Measurements from ENCODE around the gene IGSF9.

The IGSF9 gene

DNA sequence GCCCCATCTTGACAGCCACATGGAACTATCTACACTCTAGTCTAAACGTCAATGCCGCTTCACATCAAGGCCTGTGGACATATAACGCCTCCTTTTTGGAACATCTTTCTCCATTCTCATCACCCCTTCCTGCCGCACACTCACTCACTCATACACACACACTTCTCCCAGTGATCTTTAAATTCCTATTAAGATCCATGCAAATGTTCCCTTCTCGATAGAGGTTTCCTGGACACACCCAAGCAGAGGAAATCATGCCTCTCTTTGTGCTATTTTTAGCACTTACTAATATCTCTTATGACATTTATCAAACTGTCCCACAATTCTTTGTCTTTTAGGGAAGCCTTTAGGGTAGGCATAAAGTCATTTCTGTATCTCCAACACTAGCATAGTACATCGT is 36.9 kb upstream of the IGSF9 start:
- H3K4me3 ChIP-seq (ENCODE audit: low read depth, low read length) = no peak overlapping the region
- TF ChIP-seq, protein P1, sequence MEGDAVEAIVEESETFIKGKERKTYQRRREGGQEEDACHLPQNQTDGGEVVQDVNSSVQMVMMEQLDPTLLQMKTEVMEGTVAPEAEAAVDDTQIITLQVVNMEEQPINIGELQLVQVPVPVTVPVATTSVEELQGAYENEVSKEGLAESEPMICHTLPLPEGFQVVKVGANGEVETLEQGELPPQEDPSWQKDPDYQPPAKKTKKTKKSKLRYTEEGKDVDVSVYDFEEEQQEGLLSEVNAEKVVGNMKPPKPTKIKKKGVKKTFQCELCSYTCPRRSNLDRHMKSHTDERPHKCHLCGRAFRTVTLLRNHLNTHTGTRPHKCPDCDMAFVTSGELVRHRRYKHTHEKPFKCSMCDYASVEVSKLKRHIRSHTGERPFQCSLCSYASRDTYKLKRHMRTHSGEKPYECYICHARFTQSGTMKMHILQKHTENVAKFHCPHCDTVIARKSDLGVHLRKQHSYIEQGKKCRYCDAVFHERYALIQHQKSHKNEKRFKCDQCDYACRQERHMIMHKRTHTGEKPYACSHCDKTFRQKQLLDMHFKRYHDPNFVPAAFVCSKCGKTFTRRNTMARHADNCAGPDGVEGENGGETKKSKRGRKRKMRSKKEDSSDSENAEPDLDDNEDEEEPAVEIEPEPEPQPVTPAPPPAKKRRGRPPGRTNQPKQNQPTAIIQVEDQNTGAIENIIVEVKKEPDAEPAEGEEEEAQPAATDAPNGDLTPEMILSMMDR (IDR thresholded peaks at IDR 0.05; ENCODE audit: insufficient read depth, low read depth, low read length, missing control alignments) = no peak
- no peak for DNase-seq (ENCODE audit: low read depth)

DNA sequence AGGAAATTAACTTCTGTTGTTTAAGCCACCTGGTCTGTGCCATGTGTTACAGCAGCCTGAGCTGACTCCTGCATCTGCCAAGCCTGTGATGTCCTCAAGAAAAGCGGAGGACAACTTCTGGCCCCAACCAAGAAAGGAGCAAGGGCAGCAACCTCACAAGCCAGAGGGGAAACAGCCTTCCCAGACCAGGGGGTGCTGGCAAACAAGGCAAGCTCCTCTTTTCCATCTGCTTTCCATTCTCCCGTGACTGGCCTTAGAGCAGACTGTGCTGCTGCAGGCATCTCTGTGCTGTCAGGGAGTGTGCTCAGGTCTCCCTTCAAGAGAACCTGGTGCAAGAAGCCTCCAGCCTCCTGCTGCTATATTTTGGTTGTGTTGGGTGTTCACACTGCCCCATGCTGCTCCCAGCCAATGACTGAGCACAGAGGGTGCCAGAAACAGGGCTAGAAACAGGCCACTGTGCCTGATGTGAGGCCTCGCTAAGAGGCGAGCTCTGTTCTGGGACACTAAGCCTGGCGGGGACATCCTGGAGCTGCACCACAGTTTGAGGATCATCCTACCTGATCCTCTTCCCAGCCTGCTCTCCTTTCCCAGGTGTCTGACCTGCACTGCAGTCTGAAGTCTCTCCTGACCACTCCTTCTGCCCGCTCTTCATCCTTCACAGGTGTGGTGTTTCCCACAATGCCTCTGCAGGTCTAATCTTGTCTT is 36.1 kb upstream of the IGSF9 start:
- TF ChIP-seq, protein P1 (IDR thresholded peaks at IDR 0.05; ENCODE audit: insufficient read depth, low read depth, low read length, missing control alignments) = no peak

DNA sequence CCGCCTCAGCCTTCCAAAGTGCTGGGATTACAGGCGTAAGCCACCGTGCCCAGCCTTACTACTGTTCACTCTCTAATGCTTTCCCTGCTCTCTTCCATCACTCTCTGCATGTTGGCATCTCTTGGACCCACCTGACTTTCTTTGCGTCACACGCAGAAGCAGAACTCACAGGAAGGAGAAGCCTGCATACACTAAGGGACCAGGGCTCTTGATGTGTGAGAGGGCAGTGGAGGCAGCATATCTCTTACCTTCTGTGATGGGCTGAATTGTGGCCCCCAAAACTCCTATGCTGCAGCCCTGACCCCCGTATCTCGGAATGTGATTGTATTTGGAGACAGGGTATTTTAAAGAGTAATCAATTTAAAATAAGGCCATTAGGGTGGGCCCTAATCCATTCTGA is 35.4 kb upstream of the IGSF9 start:
- no peak overlapping the region for H3K4me3 ChIP-seq (ENCODE audit: low read depth, low read length)
- DNase-seq (ENCODE audit: low read depth) = no peak
- TF ChIP-seq, protein P1 (IDR thresholded peaks at IDR 0.05; ENCODE audit: insufficient read depth, low read depth, low read length, missing control alignments) = no peak

More for the DNA sequence above, 36.1 kb upstream of the IGSF9 start:
- no peak overlapping the region for H3K4me3 ChIP-seq (ENCODE audit: low read depth, low read length)
- no peak for DNase-seq (ENCODE audit: low read depth)

DNA sequence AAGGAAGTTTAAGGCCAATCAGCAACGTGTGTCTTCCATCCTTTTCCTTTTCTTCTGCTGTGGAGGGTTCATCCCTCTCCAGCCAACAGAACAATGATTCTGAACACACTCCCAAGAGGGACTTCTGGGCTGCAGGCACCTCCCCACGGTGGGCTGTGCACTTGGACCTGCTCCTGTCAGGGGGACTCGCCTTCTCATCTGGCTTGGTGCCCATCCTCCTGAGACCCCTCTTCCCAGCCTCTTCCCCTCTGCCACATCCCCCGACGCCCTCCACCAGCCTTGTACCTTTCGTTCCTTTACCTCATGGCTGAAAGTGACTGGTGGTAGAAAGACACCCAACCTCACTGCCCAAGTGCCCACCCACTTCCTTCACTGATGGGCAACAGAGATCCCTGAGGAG is 34.7 kb upstream of the IGSF9 start:
- TF ChIP-seq, protein P1 (IDR thresholded peaks at IDR 0.05; ENCODE audit: insufficient read depth, low read depth, low read length, missing control alignments) = no peak
- DNase-seq (ENCODE audit: low read depth) = no peak
- no peak overlapping the region for H3K4me3 ChIP-seq (ENCODE audit: low read depth, low read length)

DNA sequence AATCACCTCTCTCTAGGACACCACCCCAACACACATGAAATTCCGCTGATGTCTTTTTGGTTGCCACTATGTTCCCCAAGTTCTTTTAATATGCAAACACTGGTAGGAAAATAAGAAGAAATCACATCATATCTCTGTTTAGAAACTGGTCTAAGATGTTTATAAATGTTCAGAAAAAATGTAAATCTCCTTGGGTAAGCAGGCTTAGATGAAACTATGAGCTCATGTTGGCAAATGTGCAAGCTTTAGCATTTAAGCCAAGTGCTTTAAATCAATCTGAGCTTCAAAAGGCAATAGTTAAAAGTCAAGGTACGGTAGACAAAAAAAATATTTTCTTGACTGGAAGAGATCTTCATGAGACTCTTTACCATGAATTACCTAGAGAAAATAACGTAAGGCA is 33.8 kb upstream of the IGSF9 start:
- DNase-seq (ENCODE audit: low read depth) = no peak
- TF ChIP-seq, protein P1 (IDR thresholded peaks at IDR 0.05; ENCODE audit: insufficient read depth, low read depth, low read length, missing control alignments) = no peak
- H3K4me3 ChIP-seq (ENCODE audit: low read depth, low read length) = no peak overlapping the region

DNA sequence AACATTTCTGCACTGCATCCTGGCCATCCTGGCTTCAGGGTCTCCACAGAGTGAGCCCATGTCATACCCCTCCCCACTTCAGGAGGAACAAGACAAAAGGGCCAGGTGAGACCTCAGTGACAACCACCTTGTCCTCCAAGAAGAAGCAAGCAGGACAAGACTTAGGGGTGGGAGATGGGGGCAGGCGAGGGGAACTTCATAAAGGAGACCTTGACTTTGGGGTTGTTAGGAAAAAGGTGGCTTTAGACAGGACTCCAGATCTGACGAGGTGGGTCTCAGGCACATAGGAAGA is 32.6 kb upstream of the IGSF9 start:
- H3K4me3 ChIP-seq (ENCODE audit: low read depth, low read length) = no peak overlapping the region
- no peak for DNase-seq (ENCODE audit: low read depth)
- TF ChIP-seq, protein P1 (IDR thresholded peaks at IDR 0.05; ENCODE audit: insufficient read depth, low read depth, low read length, missing control alignments) = no peak
